NK-92 (cell line): Measurements from ENCODE around the gene PPP4R4.
"Not testable (repeated sequence)": the region's sequence is repeated elsewhere in the genome, so short reads cannot be mapped to it uniquely, and the experiment has no call there.

Source experiments
- DNase-seq: peaks from one replicate; lab custom pipeline; 2025; ENCODE audit not compliant: unreplicated experiment; lab: John Stamatoyannopoulos, UW

PPP4R4 gene

GRCh38 chr14:94144765-94145164 is 29.4 kb upstream of the PPP4R4 start:
- no peak for DNase-seq

GRCh38 chr14:94145902-94146527 is 28.1 kb upstream of the PPP4R4 start:
- DNase-seq, result no peak

- no peak for DNase-seq
These were observed 21.4 kb upstream of the PPP4R4 start for GRCh38 chr14:94152676-94153075.

GRCh38 chr14:94153750-94154342 is 20.3 kb upstream of the PPP4R4 start:
- no peak for DNase-seq

GRCh38 chr14:94156143-94156542 is 18.0 kb upstream of the PPP4R4 start:
- DNase-seq, result not testable (repeated sequence)

- DNase-seq, result no peak
These were observed 16.9 kb upstream of the PPP4R4 start for GRCh38 chr14:94157197-94157596.

GRCh38 chr14:94158239-94158883 is 15.8 kb upstream of the PPP4R4 start:
- no peak for DNase-seq

- no peak for DNase-seq
These were observed 13.1 kb upstream of the PPP4R4 start for GRCh38 chr14:94161058-94161457.

- DNase-seq, result no peak
These were observed 12.1 kb upstream of the PPP4R4 start for GRCh38 chr14:94161981-94162380.

- no peak for DNase-seq
These were observed 11.7 kb upstream of the PPP4R4 start for GRCh38 chr14:94162466-94162865.

- DNase-seq, result no peak
These were observed 10.3 kb upstream of the PPP4R4 start for GRCh38 chr14:94163796-94164195.

- no peak for DNase-seq
These were observed 9.3 kb upstream of the PPP4R4 start for GRCh38 chr14:94164685-94165431.

GRCh38 chr14:94165744-94166143 is 8.4 kb upstream of the PPP4R4 start:
- DNase-seq, result no peak

- no peak for DNase-seq
These were observed 4.0 kb upstream of the PPP4R4 start for GRCh38 chr14:94170136-94170535.

- DNase-seq, result no peak
These were observed 2.9 kb upstream of the PPP4R4 start for GRCh38 chr14:94171208-94171607.

GRCh38 chr14:94172545-94172944 is 1.6 kb upstream of the PPP4R4 start:
- no peak for DNase-seq

GRCh38 chr14:94173471-94173884 is 644 bp upstream of the PPP4R4 start:
- no peak for DNase-seq

GRCh38 chr14:94174604-94175010 is 485 bp downstream of the PPP4R4 start:
- DNase-seq, result no peak

GRCh38 chr14:94175011-94175745 is 1.1 kb downstream of the PPP4R4 start:
- DNase-seq, result no peak

GRCh38 chr14:94175747-94176146 is 1.6 kb downstream of the PPP4R4 start:
- no peak for DNase-seq

- no peak for DNase-seq
These were observed 2.7 kb downstream of the PPP4R4 start for GRCh38 chr14:94176808-94177207.
